ENCODE measurements around the gene CDH24. TPM values are rescaled to one million over a fixed set of nuclear protein-coding genes. Genes with fewer than 3 reads are reported as not detected.

Gene CDH24
- total and polyA plus RNA-seq, 10 donors, result 1.3 to 9.4 (median 5.4) TPM

DNA sequence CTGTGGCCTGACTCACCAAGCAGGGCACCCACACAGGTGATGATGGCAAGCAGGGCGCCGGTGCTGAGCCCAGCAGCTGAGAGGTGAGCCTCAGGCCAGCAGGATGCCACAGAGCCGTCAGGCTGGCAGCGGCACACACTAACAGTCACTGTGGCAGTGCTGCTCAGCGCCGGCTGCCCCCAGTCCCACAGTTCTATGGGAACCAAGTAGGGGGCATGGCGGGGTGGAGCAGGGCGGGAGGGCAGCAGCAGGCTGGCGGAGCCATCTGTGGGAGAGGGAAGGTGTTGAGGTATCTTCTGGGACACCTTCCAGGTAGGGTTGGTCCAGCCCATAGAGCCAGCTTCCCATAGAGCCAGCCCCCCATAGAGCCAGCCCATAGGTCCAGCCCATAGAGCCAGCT, 8.3 kb downstream of the CDH24 start:
- Histone ChIP-seq H3K27me3 (replicated peaks in 1 of 7) (peaks cover 0 to 5% (median 0%) of the 10 kb centered on the region in 7 donors), H3K4me1 (peaks cover 0 to 29% (median 7%) of the 10 kb centered on the region in 6 donors), H3K36me3 (no peaks in the 10 kb centered on the region), H3K27ac (no peak overlapping the region), H3K4me3 (no peak overlapping the region), H3K9me3 (no peaks in the 10 kb centered on the region)
- 95 to 99% (median 96%) methylated on average over 6 to 9 of the region's 9 CpGs for WGBS, 5 donors
- intact Hi-C loops (cut with DNase I; ENCODE audit: low total_unique reads), result no loop called here
- no peak for DNase-seq
- TF ChIP-seq POLR2A (IDR thresholded peaks at IDR 0.05) (no peak), POLR2AphosphoS5 (IDR thresholded peaks at IDR 0.05) (no peak)
- TF ChIP-seq, protein P1, sequence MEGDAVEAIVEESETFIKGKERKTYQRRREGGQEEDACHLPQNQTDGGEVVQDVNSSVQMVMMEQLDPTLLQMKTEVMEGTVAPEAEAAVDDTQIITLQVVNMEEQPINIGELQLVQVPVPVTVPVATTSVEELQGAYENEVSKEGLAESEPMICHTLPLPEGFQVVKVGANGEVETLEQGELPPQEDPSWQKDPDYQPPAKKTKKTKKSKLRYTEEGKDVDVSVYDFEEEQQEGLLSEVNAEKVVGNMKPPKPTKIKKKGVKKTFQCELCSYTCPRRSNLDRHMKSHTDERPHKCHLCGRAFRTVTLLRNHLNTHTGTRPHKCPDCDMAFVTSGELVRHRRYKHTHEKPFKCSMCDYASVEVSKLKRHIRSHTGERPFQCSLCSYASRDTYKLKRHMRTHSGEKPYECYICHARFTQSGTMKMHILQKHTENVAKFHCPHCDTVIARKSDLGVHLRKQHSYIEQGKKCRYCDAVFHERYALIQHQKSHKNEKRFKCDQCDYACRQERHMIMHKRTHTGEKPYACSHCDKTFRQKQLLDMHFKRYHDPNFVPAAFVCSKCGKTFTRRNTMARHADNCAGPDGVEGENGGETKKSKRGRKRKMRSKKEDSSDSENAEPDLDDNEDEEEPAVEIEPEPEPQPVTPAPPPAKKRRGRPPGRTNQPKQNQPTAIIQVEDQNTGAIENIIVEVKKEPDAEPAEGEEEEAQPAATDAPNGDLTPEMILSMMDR (IDR thresholded peaks at IDR 0.05 in 8 of 11, conservative IDR thresholded peaks at IDR 0.05 in 3 of 11), result no peak

DNA sequence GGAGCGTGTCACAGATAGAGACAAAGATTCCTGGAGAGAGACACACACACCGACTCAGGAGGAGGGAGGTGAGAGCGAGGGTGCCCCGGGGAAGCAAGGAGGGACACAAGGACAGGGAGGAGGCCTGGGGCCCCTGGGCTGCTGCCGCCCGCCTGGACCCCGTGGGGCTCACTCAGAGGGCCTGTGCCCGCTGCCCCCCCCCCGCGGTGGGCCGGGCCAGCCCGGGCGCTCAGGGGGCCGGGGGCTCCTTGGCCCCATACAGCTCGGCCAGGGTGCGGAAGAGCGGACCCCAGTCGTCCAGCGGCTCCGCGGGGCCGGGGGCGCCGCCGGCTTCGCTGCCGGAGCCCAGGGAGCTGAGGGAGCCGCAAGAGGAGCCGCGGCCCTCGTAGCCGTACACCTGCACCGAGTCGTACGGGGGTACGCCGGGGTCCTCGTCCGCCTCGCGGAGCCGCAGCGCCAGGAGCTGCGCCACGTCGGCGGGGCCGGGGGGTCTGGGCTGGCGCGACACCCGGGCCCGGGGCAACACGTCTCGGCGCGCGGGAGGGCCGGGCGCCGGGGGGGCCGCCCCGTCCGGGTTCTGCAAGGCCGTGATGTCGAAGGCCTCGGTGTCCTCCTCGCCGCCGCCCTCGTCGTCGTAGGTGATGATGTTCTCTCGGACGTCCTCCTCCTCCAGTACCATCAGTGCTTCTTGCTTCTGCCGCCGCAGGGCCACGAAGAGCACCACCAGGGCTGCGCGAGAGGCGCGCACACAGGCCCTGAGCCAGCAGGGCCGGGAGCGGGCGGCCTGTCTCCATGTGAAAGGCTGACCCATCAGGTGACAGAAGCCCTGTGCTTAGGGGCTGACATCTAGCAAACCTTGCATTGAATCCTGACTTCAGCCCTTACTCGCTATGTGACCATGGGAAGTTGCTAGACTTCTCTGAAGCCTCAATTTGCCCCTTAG, 9.3 kb downstream of the CDH24 start:
- H3K4me3 ChIP-seq, result no peak overlapping the region
- TF ChIP-seq POLR2AphosphoS5 (IDR thresholded peaks at IDR 0.05) (peak in 1 of 3 donors; percentile 11), POLR2A (IDR thresholded peaks at IDR 0.05) (no peak)
- peaks cover 0 to 29% (median 7%) of the 10 kb centered on the region in 6 donors for H3K4me1 ChIP-seq
- intact Hi-C loops (cut with DNase I; ENCODE audit: low total_unique reads), result no loop called here
- 76 to 86% (median 78%) methylated on average over 35 to 85 of the region's 85 CpGs for whole genome bisulfite sequencing, 5 donors
- H3K27me3 ChIP-seq (replicated peaks in 1 of 7), result peaks cover 0 to 5% (median 0%) of the 10 kb centered on the region in 7 donors
- H3K36me3 ChIP-seq, result no peaks in the 10 kb centered on the region
- H3K9me3 ChIP-seq, result no peaks in the 10 kb centered on the region
- H3K27ac ChIP-seq, result peak overlapping the region in 7 of 8 donors; percentile 28 to 66 (median 61)
- no peak for DNase-seq

DNA sequence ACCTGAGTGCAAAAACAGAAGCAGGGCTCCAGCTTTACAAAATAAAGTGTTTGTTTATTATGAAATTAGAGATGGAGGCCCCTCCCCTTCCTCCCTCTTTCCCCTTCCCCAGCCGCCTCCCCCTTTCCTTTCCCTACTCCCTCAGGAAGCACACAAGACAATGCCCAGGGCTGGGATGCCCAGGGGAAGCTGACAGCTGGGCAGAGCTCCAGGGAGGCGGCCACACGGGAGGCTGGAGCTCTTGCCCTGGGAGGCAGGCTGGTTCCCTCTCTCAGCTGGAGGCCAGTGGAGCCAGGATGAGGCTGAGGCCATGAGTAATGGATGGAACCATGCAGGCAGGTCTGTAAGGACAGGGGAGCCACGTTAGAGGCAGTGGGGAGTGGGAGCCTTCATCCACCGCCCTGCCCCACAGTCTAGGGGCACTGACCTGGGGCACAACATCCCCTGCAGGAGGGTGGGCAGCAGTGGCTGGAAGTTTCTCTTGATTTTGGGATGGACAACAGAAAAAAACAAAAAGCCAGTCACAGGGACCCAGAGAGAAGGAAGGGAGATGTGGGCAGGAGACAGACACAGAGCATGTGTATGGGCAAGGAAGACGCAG, 10.2 kb downstream of the CDH24 start:
- H3K9me3 ChIP-seq, result no peaks in the 10 kb centered on the region
- H3K27me3 ChIP-seq (replicated peaks in 1 of 7), result peaks cover 0 to 5% (median 0%) of the 10 kb centered on the region in 7 donors
- intact Hi-C loops (cut with DNase I; ENCODE audit: low total_unique reads), result no loop called here
- TF ChIP-seq POLR2A (IDR thresholded peaks at IDR 0.05) (no peak), POLR2AphosphoS5 (IDR thresholded peaks at IDR 0.05) (peak; percentile 47 to 83 (median 60))
- TF ChIP-seq, protein P1 (IDR thresholded peaks at IDR 0.05 in 8 of 11, conservative IDR thresholded peaks at IDR 0.05 in 3 of 11), result no peak
- H3K36me3 ChIP-seq, result no peaks in the 10 kb centered on the region
- peak overlapping the region in 7 of 8 donors; percentile 28 to 66 (median 61) for H3K27ac ChIP-seq
- 64 to 76% (median 68%) methylated on average over 6 of the region's 6 CpGs for WGBS, 5 donors
- H3K4me1 ChIP-seq, result peaks cover 0 to 29% (median 7%) of the 10 kb centered on the region in 6 donors
- no peak for DNase-seq
- no peak overlapping the region for H3K4me3 ChIP-seq

DNA sequence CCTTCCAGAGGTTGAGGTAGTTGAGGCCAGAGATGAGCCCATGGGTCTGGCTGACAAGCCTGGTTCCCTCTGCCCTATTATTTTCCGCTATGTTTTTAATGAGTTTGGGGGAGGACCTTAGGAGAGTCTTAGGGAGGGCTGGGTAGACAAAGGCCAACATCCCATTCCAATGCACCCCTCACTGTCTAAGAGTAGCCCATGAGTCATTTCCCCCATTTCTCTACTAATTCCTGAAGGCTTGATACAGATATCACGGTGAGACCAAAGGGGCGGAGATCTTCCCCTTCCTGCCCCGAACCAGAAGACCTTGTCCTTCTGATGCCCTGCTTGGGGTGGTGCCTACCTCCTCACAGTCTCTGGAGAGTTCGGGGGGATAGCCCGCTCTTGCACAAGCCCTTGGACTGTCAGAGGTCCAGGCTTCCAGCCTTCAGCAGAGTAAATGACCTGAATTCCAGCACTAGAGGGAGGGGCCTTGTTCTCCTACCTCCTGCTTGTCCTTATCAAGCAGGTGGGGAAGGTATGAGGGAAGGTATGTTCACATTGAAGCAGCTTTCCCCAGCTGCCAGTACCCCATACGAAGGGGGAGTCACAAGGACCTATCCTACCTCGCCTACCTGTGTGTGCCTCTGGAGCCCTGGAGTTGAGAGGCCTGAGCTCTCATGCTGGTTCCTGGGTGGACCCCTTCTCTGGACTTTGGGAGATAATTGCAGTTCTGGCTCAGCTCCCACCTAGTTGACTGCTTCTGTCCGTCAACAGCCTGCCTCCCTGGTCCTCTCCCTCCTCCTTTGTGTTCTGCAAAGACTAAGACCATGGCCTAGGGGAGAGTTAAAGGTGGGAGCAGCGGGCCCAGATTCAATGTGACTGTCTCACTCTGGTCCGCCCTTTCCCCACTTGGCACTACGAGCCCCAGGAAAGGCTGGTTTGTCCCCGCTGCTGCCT, 11.6 kb downstream of the CDH24 start:
- DNase-seq, result peak; percentile 46
- intact Hi-C loops (cut with DNase I; ENCODE audit: low total_unique reads), result no loop called here
- H3K4me3 ChIP-seq, result no peak overlapping the region
- 76 to 84% (median 79%) methylated on average over 13 of the region's 13 CpGs for WGBS, 5 donors
- H3K36me3 ChIP-seq, result no peaks in the 10 kb centered on the region
- H3K9me3 ChIP-seq, result no peaks in the 10 kb centered on the region
- H3K4me1 ChIP-seq, result peaks cover 0 to 29% (median 7%) of the 10 kb centered on the region in 6 donors
- peaks cover 0 to 5% (median 0%) of the 10 kb centered on the region in 7 donors for H3K27me3 ChIP-seq (replicated peaks in 1 of 7)
- H3K27ac ChIP-seq, result peak overlapping the region in 6 of 8 donors; percentile 22 to 66 (median 55)
- TF ChIP-seq POLR2AphosphoS5 (IDR thresholded peaks at IDR 0.05) (peak in 2 of 3 donors; percentile 26 to 34), POLR2A (IDR thresholded peaks at IDR 0.05) (no peak)
- TF ChIP-seq, protein P1 (IDR thresholded peaks at IDR 0.05 in 8 of 11, conservative IDR thresholded peaks at IDR 0.05 in 3 of 11), result no peak

Measured in spleen (tissue), 11 donors.